Psoas muscle (tissue), 8 donors: ENCODE measurements around the gene SMYD1. TPM values are rescaled to one million over a fixed set of nuclear protein-coding genes. Genes with fewer than 3 reads are reported as not detected.

ENCODE experiments used
- ATAC-seq, 4 donors: fragments of 200-7000 bp; cut with Tn5 transposase; one replicate each; pipeline ENCODE4 v1.9.1; 2020; ENCODE audit warnings: moderate library complexity in 3 of 4, mild to moderate bottlenecking in 2 of 4
- DNase-seq, 2 donors: peaks; one replicate each; pipeline ENCODE4 v3.0.0-alpha.2; 2020
- H3K27ac ChIP-seq: fragments of 200-600 bp; one replicate; pipeline ENCODE4 v1.8.0; 2022
- H3K27me3 ChIP-seq, 3 donors: fragments of 200-600 bp in 1 of 3; one replicate each; pipeline versions ENCODE4 v1.6.1 to v1.8.0; 2013 to 2022; ENCODE audit warnings: low read length in 2 of 3, mild to moderate bottlenecking in 2 of 3, moderate library complexity in 1 of 3; ENCODE audit not compliant: insufficient read depth in 3 of 3
- H3K36me3 ChIP-seq, 2 donors: fragments of 200-600 bp in 1 of 2; one replicate each; pipeline versions ENCODE4 v1.6.1 to v1.8.0; 2013 to 2022; ENCODE audit warnings: low read depth in 1 of 2, mild to moderate bottlenecking in 1 of 2, moderate library complexity in 1 of 2; ENCODE audit not compliant: insufficient read depth in 1 of 2
- H3K4me1 ChIP-seq: fragments of 200-600 bp; one replicate; pipeline ENCODE4 v1.8.0; 2022
- H3K4me3 ChIP-seq: fragments of 200-600 bp; one replicate; pipeline ENCODE4 v1.8.0; 2022; ENCODE audit warnings: mild to moderate bottlenecking
- H3K9me3 ChIP-seq: fragments of 200-600 bp; one replicate; pipeline ENCODE4 v1.8.0; 2022
- WGBS, 3 donors: extraction: QIAGEN DNeasy Blood & Tissue Kit; methylation state at CpG; one replicate each; pipeline versions ENCODE4 v1.1.6 to v1.1.7; 2013; 5-methylcytosine and 5-hydroxymethylcytosine counted together
- intact Hi-C, 2 donors: fragments of 100-400 bp; cut with DNase I; formaldehyde crosslinking; loops; one replicate each; pipeline versions ENCODE4 v1.11.0 to v1.14.2; 2022
- polyA plus RNA-seq, 3 donors: library from polyadenylated mRNA; stranded (reverse); fragments of 200-250 nt; gene quantifications; one replicate each; pipeline ENCODE4 v1.2.3, GENCODE V29; 2013
- total RNA-seq, 4 donors: library from RNA; stranded (reverse); fragmentation: NEBNext Ultra II Directional in 2 of 4; extraction: Animal tissue kit (Norgen Biotek cat#: 25700) in 2 of 4; gene quantifications; one replicate each; pipeline versions ENCODE4 v1.2.1 to v1.2.4, GENCODE V29; 2021 to 2023
- TF ChIP-seq, protein P1 (sequence below): fragments of 200-600 bp; IDR thresholded peaks from one replicate; pipeline ENCODE4 v1.8.0; 2022; ENCODE audit warnings: antibody characterized with exemption
- donor health status: healthy with polysubstance abuse.
- donor health status: DM: no; HTN: no; CAD: no; lungs with moderate emphysema.
- donor health status: Bipolar disorder and iron deficiency.
- donor health status: healthy.
- donor health status: DM: yes; HTN: yes; CAD: no.
- donor health status: DM: no; HTN: no; CAD: no.
- donor health status: DM: no; HTN: no; CAD: no.
- donor health status: DM: yes; HTN: yes; CAD: no.

SMYD1 gene
- total and polyA plus RNA-seq, 7 donors, result 8.0 to 325 (median 143) TPM

DNA sequence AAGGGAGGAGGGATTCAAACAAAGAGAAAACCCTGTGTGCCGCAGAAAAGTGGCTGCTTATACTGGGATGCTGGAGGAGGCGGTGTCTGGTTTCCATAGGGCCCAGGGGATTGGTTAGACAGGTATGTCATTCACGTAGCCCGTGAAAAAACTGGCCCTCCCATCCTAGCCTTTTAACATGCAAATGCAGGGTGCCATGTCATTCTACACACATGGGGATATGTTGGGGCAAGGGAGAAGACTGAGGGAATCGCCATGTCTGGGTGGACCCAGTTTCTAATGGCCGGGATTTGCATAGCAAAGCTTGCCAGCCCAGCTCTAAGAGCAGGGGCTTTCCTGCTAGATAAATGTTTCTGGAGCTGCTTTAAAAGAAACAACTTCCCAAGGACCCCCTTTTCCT is 43.1 kb upstream of the SMYD1 start:
- intact Hi-C loops, result no loop called here
- no peaks in the 10 kb centered on the region for H3K4me1 ChIP-seq
- H3K36me3 ChIP-seq, result peaks cover 3 to 38% of the 10 kb centered on the region in 2 donors
- TF ChIP-seq, protein P1, sequence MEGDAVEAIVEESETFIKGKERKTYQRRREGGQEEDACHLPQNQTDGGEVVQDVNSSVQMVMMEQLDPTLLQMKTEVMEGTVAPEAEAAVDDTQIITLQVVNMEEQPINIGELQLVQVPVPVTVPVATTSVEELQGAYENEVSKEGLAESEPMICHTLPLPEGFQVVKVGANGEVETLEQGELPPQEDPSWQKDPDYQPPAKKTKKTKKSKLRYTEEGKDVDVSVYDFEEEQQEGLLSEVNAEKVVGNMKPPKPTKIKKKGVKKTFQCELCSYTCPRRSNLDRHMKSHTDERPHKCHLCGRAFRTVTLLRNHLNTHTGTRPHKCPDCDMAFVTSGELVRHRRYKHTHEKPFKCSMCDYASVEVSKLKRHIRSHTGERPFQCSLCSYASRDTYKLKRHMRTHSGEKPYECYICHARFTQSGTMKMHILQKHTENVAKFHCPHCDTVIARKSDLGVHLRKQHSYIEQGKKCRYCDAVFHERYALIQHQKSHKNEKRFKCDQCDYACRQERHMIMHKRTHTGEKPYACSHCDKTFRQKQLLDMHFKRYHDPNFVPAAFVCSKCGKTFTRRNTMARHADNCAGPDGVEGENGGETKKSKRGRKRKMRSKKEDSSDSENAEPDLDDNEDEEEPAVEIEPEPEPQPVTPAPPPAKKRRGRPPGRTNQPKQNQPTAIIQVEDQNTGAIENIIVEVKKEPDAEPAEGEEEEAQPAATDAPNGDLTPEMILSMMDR, result no peak
- WGBS, 3 donors, result 72 to 80% (median 79%) methylated on average over 6 of the region's 6 CpGs
- no peak for DNase-seq
- no peaks in the 10 kb centered on the region for H3K27me3 ChIP-seq
- ATAC-seq, result no peak
- no peak overlapping the region for H3K27ac ChIP-seq
- H3K9me3 ChIP-seq, result no peaks in the 10 kb centered on the region
- H3K4me3 ChIP-seq, result no peak overlapping the region

DNA sequence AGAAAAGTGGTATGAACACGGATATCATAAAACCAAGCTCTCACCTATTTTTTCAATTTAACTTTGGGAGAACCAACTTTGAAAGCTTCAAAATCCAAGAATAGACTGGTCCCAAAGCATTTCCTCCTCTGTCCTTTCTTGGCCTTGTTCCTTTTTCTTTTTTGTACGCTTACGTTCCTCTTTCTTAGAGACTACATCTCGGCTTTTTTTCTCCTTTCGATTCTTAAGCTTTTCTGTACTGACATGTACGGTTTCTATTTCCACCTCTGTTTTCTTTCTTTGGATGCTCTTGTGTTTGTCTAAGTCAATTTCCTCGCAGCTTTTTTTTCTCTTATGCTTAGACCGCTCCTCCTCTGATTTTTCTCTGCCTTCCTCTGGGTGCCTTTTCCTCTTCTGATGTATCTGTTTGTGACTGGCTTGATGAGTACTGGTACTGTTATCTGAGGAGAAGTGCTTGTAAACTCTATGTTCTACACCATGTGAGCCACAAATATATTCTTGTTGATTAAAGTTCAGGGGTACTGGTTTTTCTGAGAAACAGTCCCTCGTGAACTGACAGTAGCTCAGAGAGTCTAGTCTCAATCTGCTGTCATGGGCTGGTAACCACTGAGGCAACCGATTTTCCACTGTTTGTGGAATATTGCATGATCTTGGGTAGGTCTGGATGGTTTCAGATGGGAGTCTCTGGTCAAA is 39.8 kb upstream of the SMYD1 start:
- ATAC-seq, result no peak
- 87 to 95% (median 91%) methylated on average over 10 of the region's 10 CpGs for WGBS, 3 donors
- intact Hi-C loops, result no loop called here
- Histone ChIP-seq H3K9me3 (no peaks in the 10 kb centered on the region), H3K4me3 (no peak overlapping the region), H3K27me3 (no peaks in the 10 kb centered on the region), H3K4me1 (no peaks in the 10 kb centered on the region), H3K27ac (no peak overlapping the region), H3K36me3 (peaks cover 3 to 71% of the 10 kb centered on the region in 2 donors)
- no peak for DNase-seq
- TF ChIP-seq, protein P1, result no peak

DNA sequence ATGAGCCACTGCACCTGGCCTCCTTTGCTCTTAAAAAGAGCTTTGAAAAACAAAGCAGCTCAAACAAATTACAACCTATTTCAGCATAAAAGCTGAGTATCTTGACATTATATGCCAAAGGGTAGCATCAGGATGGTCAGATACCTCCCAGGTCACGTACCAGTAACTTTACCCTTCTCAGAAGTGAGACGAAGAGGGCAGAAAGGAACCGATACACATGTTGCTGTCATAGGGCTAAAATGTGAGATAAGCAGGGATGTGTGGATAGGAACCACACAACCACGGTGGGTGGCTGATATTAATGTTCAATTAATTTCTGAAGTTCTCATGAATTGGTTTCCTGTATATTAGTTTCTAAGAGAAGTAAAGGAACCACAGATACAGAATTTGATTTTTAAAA is 38.7 kb upstream of the SMYD1 start:
- peaks cover 3 to 81% of the 10 kb centered on the region in 2 donors for H3K36me3 ChIP-seq
- 96 to 99% (median 97%) methylated on average over 4 of the region's 4 CpGs for WGBS, 3 donors
- TF ChIP-seq, protein P1, result no peak

DNA sequence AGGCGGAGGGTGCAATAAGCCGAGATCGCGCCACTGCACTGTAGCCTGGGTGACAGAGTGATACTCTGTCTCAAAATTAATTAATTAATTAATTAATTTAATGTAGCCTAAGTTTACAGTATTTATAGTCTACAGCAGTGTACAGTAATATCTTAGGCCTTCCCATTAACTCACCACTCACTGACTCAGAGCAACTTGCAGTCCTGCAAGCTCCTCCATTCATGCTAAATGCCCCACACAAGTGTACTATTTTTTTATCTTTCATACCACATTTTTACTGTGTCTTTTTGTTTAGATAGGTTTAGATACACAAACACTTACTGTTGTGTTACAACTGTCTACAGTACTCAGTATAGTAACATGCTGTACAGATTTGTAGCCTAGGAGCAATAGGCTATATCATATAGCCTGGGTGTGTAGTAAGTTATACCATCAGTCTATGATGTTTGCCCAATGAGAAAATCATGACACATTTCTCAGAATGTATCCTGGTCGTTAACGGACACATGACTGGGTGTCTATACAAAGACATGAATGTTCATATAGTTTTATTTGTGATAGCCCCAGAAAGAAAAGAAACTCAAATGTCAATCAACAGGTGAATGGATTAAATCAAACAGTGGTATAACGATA is 35.4 kb upstream of the SMYD1 start:
- Histone ChIP-seq H3K36me3 (peaks cover 3 to 88% of the 10 kb centered on the region in 2 donors), H3K4me1 (peaks cover 9% of the 10 kb centered on the region), H3K4me3 (no peak overlapping the region), H3K27me3 (no peaks in the 10 kb centered on the region), H3K27ac (no peak overlapping the region), H3K9me3 (no peaks in the 10 kb centered on the region)
- DNase-seq (no peak), ATAC-seq (no peak)
- 94 to 96% (median 95%) methylated on average over 7 of the region's 7 CpGs for WGBS, 3 donors
- TF ChIP-seq, protein P1, result no peak
- intact Hi-C loops, result no loop called here

More for the DNA sequence above, 38.7 kb upstream of the SMYD1 start:
- DNase-seq (no peak), ATAC-seq (no peak)
- Histone ChIP-seq H3K27ac (no peak overlapping the region), H3K4me3 (no peak overlapping the region), H3K9me3 (no peaks in the 10 kb centered on the region), H3K27me3 (no peaks in the 10 kb centered on the region), H3K4me1 (no peaks in the 10 kb centered on the region)
- intact Hi-C loops, result no loop called here
